HG03060 (cell line): ENCODE results near the gene PELI2.
"Not testable (repeated sequence)": the region's sequence is repeated elsewhere in the genome, so short reads cannot be mapped to it uniquely, and the experiment has no call there.

Experiments used
- ATAC-seq: cut with Tn5 transposase; IDR thresholded peaks from one replicate; pipeline ENCODE4 v1.9.1; 2021; ENCODE audit warnings: low read depth, moderate number of reproducible peaks; ENCODE audit not compliant: unreplicated experiment

PELI2 gene

DNA sequence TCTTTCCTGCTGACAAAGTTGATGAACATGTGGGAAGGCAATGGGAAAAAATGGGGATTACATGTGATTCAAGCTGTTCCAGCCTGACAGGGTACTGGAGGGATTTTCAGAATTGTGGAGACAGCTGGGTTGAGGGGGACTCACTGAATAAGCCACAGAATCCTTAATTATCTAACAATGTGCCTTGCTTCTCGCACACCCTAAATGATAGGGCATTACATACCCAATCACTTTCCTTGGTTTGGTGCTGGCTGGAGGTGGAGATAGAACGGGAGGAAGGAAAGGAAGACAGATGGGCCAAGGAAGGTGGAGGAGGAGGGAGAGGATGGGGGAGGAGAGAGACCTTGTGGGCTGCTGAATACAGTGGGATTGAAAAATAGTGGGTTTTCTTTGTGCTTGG is 20.7 kb downstream of the PELI2 start:
- ATAC-seq: no peak

- no peak for ATAC-seq
Measured at GRCh38 chr14:56142314-56142713, 24.1 kb downstream of the PELI2 start.

GRCh38 chr14:56143025-56143424 is 24.8 kb downstream of the PELI2 start:
- no peak for ATAC-seq

DNA sequence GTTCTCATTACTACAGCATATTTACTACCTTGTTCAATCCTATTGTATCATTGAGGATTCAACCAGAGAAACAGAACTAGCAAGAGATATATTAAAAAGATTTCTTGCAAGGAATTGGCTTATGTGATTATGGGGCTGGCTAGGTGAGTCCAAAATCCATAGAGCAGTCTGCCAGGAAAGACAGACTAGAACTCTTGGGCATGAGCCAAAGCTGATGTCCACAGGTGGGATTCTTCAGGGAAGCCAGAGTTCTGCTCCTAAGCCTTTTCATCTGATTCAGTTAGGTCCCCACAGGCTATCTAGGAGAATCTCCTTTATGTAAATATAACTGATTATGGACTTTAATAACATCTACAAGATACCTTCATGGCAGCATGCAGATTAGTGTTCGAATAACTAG is 26.0 kb downstream of the PELI2 start:
- no peak for ATAC-seq

- ATAC-seq: no peak
Measured at GRCh38 chr14:56145181-56145769, 27.1 kb downstream of the PELI2 start.

DNA sequence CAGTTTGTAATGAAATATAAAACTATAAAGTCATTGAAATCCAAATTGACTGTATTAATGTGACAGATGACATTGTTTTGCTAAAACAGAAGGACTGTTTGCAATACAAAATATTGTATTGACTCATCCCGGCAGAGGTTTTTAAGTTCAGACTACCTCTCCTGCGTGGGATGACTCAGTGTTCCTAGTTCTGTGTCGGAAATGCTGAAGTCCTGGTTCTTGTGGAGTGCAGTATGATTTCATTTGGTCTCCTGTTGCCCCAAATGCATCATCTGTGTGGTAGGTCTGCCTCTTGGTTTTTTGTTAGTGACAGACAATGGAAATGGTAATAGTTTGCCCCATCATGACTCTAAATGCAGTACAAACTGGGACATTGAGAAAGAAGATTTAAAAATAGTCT is 27.8 kb downstream of the PELI2 start:
- ATAC-seq: no peak

GRCh38 chr14:56147449-56147848 is 29.2 kb downstream of the PELI2 start:
- ATAC-seq: no peak

DNA sequence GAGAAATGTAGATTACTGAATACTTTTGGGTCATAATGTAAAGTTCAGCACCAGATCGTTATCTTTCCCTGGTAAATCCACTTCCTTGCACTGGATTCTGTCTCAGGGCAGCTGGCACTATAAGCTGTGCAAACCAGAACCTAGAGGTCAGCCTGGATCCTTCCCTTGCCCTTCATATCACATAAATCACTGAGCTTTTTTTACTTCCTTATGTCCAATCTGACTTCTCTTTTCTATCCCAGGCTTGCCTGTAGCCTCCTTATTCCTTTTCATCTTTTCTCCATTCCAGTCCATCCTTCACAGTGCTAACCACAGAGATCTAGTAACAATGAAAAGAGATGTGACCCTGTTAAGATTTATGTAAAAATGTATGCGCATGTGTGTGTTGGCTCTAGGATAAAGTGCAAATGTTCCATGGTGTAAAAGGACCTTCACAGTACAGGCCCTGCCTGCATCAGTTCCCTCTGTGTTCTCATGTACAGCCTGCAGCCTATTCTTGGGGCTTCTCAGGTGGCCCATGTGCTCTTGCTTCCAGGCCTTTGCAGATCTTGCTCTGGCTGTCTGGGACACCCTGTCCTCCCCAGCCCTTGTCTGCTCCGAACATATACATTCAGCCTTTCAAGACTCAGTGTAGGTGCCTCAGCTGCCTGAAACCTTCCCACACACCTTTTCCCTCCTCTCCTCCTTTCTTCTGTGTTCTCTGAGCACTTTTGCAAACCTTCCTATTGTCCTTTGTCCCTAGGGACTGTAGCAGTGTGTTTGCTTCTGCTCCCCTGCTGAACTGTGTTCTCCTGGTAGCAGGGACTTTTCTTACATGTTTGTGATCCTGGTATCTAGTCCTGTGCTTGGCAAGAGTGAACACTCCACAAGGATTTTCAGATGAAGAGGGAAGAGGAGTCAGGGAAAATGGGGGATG is 30.0 kb downstream of the PELI2 start:
- ATAC-seq: no peak

DNA sequence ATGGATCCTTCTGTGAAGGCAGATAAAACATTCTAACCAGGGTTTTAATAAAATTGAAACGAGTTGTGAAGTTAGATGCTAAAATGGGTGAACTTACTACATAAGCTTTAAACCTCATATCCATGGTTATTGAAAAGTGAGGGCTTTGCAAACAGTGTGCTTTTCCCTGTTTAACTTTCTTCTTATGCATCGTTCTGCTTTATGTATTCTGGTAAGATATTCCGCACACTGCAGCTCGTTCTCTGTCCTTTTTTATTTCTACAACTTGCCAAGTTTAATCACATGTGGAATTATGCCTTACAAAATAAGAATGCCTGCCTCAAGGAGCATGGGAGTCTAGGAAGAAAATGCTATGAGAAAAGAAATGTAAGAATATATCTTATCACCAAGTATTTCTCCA is 30.9 kb downstream of the PELI2 start:
- no peak for ATAC-seq

DNA sequence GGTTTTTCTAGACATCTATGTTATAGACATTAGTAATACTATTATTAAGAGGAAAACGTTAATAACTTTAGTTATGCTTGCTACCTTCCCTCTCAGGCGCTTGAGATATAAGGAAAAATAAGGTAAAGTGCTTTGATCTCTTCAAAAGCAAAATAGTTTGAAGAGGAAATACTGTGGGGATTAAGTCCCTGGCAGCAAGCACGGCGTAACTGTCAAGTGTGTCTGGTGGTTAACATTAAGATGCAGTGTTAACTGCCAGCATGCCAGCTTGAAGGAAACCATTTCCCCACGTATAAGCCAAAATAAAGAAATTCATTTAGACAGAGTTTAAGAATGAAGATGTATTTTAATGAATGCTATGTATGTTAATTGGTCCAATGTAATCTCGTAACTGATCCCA is 31.8 kb downstream of the PELI2 start:
- no peak for ATAC-seq

- ATAC-seq: no peak
Measured at GRCh38 chr14:56150645-56151345, 32.6 kb downstream of the PELI2 start.

- no peak for ATAC-seq
Measured at GRCh38 chr14:56152221-56152620, 34.0 kb downstream of the PELI2 start.

DNA sequence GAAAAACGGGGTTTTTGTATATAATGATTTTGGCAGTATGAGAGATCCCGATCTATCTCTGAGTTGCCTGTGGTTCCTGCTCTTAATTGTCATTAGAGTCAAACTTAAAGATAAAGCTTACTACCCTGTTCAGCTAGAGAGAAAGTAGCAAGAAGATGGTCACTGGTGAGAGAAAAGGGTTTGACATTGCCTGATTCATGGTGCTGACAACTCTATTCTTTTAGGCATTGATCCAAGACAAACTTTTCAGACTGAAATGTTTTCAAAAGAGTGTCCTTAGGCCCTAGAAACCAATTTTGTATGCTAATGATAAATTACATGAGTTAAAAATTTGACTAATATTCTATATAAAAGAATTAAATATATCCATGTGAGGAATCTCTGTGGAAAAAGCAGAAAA is 35.1 kb downstream of the PELI2 start:
- no peak for ATAC-seq

DNA sequence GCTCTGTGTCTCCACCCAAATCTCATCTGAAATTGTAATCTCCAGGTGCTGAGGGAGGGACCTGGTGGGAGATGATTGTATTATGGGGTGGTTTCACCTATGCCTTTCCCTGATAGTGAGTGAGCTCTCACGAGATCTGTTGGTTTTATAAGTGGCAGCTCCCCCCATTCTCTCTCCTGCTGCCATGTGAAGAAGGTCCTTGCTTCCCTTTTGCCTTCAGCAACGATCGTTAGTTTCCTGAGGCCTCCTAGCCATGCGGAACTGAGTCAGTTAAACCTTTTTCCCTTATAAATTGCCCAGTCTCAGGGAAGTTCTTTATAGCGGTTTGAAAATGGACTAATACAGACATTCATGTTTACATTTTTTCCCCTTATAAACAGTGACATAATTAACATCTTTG is 36.1 kb downstream of the PELI2 start:
- ATAC-seq: no peak

DNA sequence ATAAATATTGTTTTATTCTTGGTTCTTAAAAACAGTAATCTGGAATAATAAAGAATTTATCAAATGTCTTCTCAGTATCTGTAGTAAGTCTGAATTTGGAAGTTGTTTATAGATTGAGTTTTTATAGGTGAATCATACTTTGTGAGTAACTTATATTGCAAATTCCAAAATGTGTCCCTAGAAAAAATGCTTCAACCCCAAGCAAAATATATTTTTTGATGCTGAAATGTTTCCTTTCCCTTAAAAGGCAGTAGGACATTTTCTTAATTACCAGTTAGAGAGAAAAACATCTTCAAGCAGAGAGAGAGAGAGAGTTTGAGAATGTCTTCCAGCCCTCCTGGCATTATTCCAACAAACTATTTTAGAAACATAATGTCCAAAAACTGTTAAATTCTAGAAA is 37.9 kb downstream of the PELI2 start:
- no peak for ATAC-seq

GRCh38 chr14:56159066-56159465 is 40.9 kb downstream of the PELI2 start:
- no peak for ATAC-seq

GRCh38 chr14:56160088-56160487 is 41.9 kb downstream of the PELI2 start:
- no peak for ATAC-seq

DNA sequence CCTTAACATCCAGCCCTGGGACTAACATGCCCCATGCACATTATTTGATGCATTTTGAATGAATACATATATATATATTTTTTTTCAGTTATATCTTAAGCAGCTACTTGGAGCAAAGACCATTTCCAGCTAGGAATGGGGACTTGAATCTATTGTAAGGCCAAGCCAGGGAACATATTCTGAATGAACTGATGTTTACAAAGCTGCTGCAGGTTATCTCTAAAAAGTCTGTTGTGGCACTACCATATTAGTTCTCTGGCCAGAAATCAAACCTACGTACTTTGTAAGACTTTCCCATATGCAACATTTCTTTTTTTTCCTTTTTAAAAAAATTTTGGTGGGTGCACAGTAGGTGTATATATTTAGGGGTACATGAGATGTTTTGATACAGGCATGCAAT is 43.4 kb downstream of the PELI2 start:
- ATAC-seq: no peak

GRCh38 chr14:56162476-56162875 is 44.3 kb downstream of the PELI2 start:
- ATAC-seq: no peak

DNA sequence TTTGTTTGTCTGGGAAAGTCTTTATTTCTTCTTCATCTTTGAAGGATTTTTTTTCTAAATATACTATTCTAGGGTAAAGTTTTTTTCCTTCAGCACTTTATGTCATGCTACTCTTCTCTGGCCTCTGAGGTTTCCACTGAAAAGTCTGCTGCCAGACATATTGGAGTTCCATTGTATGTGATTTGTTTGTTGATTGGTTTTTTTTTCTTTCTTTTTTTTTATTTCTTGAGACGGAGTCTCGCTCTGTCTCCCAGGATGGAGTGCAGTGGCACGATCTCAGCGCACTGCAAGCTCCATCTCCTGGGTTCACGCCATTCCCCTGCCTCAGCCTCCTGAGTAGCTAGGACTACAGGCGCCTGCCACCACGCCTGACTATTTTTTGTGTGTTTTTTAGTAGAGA is 48.4 kb downstream of the PELI2 start:
- ATAC-seq: not testable (repeated sequence)

DNA sequence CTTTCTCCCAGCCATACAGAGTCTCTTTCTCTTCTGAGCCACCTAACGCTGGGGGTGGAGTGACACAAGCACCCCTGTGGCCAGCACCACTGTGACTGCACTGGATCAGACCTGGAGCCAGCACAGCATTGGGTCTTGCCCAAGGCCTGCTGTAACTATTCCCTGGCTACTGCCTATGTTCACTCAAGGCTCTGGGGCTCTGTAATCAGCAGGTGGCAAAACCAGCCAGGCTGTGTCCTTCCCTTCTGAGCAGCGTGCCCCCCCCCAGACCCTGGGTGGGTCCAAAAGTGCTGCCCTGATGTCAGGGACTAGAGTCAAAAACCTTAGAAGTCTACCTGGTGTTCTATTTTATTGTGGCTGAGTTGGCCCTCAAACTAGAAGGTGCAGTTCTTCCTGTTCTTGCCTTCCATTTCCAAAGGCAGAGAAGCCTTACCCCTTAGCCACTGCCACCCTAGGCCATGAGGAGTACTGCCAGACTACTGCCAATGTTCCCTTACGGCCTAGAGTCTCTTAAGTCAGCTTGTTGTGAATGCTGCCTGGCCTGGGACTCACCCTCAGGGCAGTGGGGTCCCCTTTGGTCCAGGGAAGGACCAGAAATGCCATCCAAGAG is 49.9 kb downstream of the PELI2 start:
- ATAC-seq: no peak
